ENCODE measurements around the gene IL9R.
"Not testable (repeated sequence)": the region's sequence is repeated elsewhere in the genome, so short reads cannot be mapped to it uniquely, and the experiment has no call there.

Gene IL9R, protein sequence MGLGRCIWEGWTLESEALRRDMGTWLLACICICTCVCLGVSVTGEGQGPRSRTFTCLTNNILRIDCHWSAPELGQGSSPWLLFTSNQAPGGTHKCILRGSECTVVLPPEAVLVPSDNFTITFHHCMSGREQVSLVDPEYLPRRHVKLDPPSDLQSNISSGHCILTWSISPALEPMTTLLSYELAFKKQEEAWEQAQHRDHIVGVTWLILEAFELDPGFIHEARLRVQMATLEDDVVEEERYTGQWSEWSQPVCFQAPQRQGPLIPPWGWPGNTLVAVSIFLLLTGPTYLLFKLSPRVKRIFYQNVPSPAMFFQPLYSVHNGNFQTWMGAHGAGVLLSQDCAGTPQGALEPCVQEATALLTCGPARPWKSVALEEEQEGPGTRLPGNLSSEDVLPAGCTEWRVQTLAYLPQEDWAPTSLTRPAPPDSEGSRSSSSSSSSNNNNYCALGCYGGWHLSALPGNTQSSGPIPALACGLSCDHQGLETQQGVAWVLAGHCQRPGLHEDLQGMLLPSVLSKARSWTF

DNA sequence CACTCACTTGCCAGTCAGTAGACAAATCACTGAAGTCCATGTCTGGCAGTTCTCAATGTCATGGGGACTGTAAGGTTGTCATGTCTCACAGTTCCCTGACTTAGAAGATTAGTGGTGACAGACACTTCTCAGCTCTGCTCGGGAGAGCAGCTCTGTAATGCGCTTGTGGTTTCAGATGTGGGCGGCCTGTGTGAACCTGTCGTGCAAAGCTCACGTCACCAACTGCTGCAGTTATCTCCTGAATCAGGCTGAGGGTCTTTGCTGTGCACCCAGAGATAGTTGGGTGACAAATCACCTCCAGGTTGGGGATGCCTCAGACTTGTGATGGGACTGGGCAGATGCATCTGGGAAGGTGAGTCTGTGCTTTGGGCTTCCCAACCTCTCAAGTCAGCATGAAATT is at the start of gene IL9R:
Gene IL9R (plus strand): TSS at position 261 of the 400 bp plus-strand sequence. CDS start 64 bp downstream, at position 325.
- no peak for DNase-seq

DNA sequence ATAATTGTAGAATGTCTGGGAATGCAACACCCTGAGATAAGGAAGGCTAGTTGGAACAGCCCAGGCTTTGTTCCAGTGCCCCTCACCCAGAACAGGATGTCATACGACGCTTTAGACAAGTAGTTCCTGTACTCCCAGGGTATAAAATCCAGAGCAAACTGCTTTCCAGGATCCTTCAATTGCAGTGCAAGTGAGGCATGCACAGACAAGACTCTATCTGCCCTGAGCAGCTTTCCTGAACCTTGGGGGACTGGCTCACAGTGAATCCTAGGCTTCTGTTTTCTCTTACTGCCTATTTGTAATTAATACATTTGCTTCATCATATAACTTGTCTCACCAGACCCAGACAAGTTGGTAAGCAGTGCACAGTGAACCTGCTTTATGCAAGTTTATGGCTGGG is 48.4 kb upstream of the IL9R start:
- DNase-seq: no peak

DNA sequence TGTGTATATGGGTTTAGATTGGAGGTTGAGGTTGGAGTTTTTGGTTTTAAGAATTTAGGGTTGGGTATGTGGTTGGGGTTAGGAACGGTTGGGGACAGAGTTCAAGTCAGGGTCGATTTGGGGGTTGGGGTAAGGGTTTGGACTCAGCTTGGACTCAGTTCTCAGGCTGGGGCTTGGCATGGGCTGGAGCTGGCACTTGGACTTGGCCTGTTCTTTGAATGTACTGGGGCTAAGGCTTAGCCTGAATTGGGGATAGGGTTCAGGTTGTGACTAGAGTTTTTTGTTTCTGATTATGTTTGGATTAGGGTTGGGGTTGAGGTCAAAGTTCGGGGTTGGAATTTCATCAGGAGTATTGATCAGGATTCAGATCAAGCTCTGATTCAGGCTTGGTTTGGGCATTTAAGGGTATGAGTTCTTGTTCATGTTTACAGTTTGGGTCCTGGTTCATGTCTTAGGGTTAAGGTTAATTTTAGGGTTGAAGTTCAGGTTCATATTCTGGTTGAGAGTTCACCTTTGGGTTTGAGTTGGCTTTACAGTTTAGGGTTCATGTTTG is 46.2 kb upstream of the IL9R start:
- DNase-seq: no peak

DNA sequence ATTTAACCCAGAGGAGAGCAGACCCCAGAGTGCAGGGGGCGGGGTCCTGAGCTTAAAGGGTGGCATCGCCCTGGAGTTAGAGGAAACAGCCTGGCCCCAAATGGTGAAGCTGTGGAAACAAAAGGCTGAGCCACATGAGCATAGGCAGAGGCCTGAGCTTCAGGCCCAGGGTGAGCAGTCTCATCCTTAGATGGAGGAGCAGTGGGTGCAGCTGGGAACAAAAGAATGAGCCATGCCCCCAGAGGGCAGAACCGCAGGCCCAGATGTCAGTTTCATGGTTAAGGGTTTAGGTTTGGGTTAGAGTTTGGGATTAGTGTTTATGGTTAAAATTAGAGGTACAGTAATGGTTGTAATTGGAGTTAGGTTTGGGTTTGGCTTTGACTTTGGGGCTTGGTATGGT is 44.4 kb upstream of the IL9R start:
- DNase-seq: no peak

DNA sequence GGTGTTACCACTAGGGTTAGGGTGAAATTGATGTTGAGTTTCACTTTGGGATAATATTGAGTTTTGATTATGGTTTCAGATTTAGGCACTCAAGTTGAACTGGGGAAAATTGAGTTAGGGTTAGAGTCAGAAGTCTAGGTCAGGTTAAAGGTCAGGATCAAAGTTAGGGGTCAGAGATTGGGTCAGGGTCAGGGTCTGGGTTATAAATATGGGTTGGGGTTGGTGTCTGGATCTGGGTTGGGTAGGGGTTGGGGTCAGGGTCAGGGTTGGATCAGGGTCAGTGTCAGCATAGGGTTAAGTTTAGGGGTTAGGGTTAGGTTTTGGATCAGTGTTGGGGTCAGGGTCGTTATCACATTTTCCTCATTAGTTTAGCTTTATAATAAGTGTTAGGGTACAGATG is 42.7 kb upstream of the IL9R start:
- no peak for DNase-seq

DNA sequence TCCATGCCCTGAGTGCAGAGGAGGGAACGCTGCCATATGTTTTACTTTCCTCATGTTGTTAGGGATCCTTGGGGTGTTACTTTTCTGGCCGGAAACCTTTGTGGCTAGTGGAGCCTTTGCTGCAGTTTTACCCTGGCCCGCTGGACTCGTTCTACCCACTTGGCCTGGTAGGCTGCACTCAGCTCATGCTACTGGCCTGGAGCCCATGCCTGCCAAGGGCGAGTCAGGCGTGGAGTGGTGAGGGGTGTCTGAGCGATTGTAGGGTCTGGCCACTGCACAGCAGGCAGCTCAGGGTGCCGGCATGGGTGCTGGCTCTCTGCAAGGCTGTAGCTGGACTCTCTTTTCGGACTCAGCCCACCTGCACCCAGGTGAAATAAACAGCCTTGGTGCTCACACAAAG is 41.4 kb upstream of the IL9R start:
- DNase-seq: no peak

DNA sequence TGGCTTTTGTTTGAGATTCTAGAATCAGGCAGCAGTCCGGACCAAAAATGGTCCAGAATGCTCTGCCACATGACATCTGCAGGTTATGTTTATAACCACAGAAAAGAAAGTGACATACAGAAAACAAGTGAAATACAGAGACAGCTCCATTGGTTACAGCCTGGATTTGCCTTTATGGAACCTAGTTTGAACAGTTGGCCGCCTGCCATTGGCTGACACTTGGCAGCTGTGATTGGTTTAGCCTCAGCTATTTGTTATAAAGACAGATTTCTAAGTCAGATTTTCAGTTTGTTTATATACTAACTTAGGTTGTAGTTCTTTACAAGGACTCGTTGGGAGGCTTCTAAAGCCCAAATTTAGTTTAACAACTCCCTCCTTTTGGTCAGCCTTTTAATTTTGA is 40.8 kb upstream of the IL9R start:
- no peak for DNase-seq

DNA sequence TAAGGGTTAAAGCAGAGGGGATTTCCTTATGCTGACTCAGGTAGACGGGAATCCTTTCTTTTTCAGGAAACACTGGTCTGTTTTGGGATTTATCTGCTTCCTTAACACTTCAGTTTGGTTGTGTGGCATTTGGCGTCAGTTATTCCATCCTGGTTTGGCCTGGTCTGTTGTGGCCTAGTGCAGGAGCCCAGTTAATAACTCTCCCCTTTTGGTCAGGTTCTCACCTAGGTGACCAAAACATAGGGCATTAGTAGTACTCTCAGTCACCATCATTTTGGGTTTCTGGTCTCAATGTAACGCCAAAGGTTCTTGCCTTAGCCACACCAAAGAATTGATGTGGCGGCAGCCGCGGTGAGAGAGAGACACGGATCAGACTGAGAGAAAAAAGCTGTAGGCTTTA is 39.7 kb upstream of the IL9R start:
- no peak for DNase-seq

DNA sequence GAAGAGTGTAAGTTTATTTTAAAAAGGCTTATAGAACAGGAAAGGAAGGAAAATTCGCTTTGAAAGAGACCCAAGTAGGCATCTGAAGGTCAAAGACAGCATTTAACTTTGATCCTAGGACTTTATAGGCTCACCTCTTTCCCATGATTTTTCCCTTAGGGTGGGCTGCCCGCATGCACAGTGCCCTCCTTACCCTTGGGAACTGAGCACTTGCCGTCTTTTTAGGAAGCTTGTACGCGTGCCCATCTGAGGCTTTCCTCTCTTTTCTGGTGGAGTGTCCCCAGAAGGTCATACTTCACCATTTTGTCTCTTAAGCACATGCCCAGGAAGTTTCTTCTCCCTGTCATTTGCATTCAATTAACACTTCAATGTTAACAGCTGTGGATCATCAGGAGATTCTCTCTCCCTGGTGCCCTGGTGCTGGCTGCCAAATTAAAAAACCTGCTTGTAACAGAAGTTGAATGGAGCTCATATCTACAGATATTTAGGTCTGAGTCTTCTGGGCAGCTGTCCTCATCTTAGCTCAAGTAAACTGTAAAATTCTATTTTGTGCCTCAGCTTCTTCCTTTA is 38.4 kb upstream of the IL9R start:
- DNase-seq: no peak

DNA sequence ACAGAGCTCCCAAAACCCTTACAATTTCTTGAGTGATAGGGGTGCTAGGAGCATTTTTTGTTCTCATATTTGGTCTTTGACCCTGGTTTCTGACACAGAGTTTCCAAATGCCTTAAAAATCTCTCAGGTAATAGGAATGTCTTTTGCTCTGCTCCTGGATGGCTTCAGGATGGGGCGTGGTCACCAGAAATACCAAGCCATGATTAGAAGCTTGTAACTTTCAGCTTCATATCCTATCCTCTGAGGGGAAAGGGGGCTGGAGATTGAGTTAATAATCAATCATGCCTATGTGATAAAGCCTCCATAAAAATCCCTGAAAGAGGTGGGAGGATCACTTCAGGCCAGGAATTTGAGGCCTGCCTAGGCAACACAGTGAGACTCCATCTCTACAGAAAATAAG is 34.6 kb upstream of the IL9R start:
- no peak for DNase-seq

DNA sequence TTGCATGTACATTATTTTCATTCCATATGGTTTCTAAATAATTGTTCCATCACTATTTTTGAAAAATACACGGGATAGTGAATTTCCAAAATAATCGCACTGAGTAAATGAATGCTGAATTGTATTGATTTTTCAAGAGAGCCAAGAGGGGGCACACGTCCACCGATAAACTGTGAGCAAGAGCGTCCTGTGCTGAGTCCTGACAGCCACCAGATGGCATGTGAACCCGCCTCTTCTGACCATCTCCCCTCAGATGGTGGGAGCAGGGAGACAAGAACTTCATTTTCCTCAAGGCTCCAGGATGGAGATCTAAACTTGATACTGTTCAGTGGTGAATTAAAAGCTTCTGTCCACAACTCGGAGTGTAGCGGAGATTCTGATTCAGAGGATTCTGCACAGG is 30.6 kb upstream of the IL9R start:
- DNase-seq: peak; percentile 70

DNA sequence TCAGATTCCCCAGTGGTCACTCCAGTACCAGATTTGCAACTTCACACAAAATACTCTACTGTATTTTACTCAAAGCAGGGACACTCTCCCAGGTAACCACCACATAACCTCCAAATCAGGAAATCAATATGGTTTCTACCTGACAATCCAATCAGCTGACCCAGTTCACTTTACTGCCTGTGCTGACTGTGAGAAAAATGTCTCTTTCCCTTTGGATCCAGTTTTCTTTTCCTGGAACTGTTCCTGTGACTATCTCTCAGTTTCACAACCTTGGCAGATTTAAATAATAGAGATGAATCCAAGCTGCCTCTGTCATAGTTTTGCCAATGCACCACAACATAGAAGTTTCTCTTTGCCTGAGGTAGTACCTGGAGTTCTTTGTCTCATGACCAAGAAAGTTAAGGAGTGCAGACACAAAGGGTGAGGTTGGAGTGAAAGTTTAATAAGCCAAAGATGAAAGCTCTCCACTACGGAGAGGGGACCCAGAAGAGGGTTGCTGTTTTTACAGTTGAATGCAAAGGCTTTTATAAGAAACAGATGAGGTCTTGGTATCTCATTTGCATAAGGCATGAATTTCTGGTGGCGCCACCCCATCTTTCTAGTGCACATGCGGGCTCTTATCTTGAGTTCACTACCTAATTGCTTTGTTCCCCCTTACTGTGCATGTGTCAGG is 29.7 kb upstream of the IL9R start:
- DNase-seq: no peak

DNA sequence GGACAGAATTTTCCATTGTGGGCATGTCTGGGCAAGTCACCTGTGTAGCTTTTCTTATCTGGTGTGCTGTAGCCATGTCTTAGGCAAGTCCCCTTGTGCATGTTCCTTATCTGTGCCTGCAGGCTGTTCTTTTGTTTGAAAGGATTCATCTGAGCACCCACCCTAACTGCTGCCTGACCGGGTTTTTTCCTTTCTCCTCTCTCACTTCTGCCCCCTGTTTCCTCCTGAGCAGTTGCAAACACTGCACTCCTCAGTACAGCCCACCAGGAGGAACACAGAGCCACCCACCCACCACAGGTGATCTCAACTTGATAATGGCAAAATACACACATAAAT is 29.2 kb upstream of the IL9R start:
- DNase-seq: no peak

DNA sequence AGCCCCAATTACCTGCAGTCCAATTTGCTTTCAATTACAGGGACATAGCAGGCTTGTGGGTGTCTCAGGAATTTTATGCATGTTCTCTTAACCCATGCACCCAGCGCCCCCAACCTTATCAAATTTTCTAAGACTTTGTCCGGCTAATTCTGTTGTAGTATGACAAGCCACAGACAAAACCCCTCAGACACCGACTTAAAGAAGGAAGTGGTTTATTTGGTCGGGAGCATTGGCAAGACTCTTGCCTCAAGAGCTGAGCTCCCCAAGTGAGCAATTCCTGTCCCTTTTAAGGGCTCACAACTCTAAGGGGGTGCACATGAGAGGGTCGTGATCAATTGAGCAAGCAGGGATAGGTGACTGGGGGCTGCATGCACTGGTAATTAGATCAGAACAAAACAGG is 28.7 kb upstream of the IL9R start:
- no peak for DNase-seq

DNA sequence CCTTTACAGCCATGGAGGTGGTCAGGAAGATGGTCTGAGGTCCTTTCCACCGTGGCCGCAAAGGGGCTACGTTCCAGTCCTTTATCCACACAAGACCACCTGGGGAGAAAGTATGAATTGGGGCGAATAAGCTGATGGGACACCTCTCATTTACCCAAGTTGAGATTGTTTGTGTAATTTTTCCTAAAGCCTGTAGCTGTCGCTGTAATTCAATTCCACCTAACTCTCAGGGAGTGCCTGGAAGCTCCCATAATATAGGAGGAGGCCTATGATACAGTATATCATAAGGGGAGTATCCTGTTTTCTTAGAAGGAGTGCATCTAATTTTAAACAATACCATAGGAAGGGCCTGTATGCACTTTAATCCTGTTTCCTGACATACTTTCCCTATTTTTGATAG is 25.8 kb upstream of the IL9R start:
- DNase-seq: not testable (repeated sequence)

DNA sequence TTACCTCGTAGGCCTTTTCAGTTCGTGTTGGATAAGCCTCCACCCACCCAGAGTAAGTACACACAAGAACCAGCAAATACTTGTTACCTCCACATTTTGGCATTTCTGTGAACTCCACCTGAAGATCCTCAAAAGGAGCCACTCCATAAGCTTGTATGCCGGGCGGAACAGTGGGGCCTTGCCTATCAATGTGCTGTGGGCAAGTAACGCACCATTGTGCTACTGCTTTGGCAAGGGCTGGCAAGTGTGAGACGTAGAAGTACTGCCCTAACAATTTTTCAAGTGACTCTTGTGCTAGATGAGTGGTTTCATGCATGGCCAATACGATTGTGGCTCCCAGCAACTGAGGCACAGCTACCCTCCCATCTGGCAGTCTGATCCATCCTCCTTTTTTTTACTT is 25.3 kb upstream of the IL9R start:
- DNase-seq: not testable (repeated sequence)

DNA sequence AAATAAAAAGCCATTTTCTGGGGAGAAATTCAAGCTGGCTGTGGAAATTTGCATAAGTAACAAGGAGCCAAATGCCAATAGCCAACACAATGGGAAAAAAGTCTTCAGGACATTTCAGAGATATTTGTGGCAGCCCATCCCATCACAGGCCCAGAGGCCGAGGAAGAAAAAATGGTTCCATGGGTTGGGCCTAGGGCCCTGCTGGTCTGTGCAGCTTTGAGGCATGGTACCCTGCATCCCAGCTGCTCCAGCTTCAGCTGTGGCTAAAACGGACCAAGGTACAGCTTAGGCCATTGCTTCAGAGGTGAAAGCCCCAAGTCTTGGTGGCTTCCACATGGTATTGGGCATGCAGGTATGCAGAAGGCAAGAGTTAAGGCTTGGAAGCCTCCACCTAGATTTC is 14.2 kb upstream of the IL9R start:
- DNase-seq: no peak

DNA sequence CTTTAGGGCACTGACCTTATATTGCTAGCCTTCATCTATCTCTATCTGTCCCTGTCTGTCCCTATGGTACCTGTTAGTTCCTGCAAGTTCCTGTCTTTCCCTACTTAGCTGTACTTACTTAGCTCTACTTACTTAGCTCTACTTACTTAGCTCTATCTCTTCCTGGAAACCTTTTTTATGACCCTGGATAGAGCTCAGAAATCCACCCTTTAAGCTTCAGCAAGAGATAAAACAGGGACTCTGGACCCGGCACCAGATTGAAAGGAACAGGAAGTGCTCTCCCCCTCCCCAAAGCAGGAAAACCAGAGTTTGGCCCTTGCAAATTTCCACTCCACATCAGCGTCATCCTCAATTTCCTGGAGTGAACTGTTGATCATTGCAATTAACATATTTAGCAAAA is 12.3 kb upstream of the IL9R start:
- DNase-seq: no peak

DNA sequence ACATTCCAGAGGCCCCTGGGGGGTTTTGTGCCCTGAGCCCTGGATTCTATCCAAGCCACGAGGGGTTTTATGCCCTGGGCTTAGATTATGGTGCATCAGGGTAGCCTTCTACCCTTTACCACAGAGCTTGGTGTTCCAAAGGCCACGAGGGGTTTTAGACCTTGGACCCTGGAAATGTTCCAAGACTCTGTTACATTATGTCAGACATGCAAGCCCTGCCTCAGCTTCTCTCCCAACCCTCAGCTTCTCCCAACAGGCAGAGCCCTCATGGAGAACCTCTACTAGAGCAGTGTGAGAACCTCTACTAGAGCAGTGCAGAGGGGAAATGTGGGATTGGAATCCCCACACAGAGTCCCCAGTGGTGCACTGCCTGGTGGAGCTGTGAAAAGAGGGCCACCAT is 10.5 kb upstream of the IL9R start:
- DNase-seq: not testable (repeated sequence)

DNA sequence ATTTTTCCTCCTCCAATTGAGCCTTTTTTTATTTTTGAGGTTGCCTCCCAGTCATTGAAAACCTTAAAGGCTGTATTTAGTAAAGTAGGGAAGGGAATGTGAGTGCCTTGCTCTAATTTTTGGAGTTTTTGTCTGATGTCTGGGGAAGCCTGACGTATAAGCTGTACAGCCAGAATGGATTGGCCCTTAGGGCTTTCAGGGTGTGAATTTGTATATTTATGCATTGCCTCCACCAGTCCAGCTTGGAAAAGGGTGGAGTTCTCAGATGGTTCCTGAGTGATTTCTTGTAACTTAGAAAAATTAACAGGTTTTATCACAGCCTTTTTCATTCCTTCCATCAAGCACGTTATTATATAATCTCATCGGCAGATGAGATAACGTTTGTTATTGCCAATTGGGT is 8.6 kb upstream of the IL9R start:
- no peak for DNase-seq

DNA sequence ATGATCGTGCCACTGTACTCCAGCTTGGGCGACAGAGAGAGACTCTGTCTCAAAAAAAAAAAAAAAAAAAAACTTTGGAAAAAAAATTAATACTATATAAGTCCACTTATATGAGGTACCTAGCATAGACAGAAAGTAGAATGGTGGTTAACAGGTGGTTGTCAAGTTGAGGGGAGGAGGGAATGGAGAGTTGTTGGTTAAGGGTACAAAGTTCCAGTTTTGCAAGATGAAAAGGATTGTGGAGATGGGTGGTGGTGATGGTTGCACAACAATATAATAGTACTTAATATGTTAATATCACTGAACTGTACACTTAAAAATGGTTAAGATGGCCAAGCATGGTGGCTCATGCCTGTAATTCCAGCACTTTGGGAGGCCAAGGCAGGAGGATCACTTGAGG is 4.1 kb upstream of the IL9R start:
- no peak for DNase-seq

DNA sequence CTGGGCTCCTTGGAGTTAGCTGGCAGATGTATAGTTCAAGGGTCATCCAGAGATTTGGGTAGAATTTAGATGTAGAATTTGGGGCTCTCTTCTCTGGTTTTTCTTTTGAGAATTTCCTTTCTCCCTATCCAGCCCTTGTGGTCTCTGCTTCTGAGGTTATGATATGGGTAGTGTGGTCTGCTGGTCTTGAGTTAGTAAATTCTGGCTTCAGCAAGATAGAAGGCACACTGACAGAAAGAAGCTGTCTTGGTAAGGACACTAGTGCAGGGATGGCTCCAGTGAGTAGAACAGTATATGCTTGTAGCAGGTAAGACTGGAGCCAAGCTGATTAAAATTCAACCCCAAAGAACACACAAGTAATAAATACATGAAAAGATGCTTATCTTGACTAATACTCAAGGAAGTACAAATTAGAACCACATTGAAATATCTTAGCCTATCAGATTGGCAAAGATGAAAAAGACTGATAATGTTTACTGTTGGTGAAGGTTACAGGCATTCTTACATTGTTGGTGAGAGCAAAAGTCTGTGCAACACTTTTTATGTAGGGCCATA is 2.1 kb upstream of the IL9R start:
- no peak for DNase-seq

DNA sequence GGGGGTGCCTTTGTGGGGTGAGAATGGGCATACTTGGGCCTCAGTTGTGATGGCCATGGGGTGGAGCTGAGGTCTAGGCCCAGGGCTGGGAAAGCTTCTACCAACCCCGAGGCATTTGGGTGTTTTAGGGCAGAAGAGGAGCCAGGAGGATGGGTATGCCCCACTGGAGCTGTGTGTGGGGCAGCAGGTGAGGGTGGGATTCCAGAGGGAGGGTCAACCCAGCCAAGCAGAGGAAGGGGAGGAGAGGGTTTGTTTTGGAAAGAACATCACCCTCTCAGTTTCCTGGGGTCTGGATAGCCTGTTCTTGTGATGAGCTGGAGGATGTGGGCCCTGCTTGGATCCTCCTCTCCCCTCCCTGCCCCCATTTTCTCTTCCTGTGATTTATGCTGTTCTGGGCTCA is 620 bp downstream of the IL9R start:
- DNase-seq: no peak
